Neuronal stem cell (in vitro differentiated cells): ENCODE measurements around the gene SARS1.

Experiments used
- DNase-seq: peaks from one replicate; pipeline ENCODE4 v3.0.0-alpha.2; 2013; ENCODE audit warnings: low spot score
- H2AFZ ChIP-seq: one replicate; pipeline ENCODE4 v1.6.1; 2013; ENCODE audit warnings: mild to moderate bottlenecking, low read length, inconsistent platforms
- H2AK5ac ChIP-seq: 2 replicates; pipeline ENCODE4 v1.6.1; 2013; ENCODE audit warnings: low read depth, mild to moderate bottlenecking, inconsistent platforms, low read length, moderate library complexity, mixed read lengths
- H2BK120ac ChIP-seq: 2 replicates; pipeline ENCODE4 v1.6.1; 2013; ENCODE audit warnings: low read depth, mild to moderate bottlenecking, inconsistent platforms, low read length, moderate library complexity, mixed read lengths
- H2BK12ac ChIP-seq: one replicate; pipeline ENCODE4 v1.6.1; 2013; ENCODE audit warnings: low read length, inconsistent platforms
- H2BK15ac ChIP-seq: 2 replicates; pipeline ENCODE4 v1.6.1; 2013; ENCODE audit warnings: mild to moderate bottlenecking, low read length, inconsistent platforms, mixed read lengths
- H2BK5ac ChIP-seq: one replicate; pipeline ENCODE4 v1.6.1; 2013; ENCODE audit warnings: inconsistent platforms, mild to moderate bottlenecking, low read length, moderate library complexity
- H3K14ac ChIP-seq: one replicate; pipeline ENCODE4 v1.6.1; 2013; ENCODE audit warnings: low read length, inconsistent platforms
- H3K18ac ChIP-seq: 2 replicates; pipeline ENCODE4 v1.6.1; 2013; ENCODE audit warnings: low read length, inconsistent platforms
- H3K23ac ChIP-seq: 2 replicates; pipeline ENCODE4 v1.6.1; 2013; ENCODE audit warnings: low read depth, mild to moderate bottlenecking, mixed read lengths, low read length, inconsistent platforms; ENCODE audit not compliant: poor library complexity
- H3K27ac ChIP-seq: replicated peaks from 3 replicates; pipeline ENCODE4 v1.5.1; 2013; ENCODE audit warnings: low read length, inconsistent platforms
- H3K27me3 ChIP-seq, 3 experiments: 2 replicates each; pipeline ENCODE4 v1.6.1; 2013; ENCODE audit warnings: low read length in 3 of 3, mild to moderate bottlenecking in 2 of 3, inconsistent platforms in 1 of 3, low read depth in 1 of 3, mixed read lengths in 1 of 3, moderate library complexity in 1 of 3; ENCODE audit not compliant: control insufficient read depth in 3 of 3, insufficient read depth in 3 of 3
- H3K36me3 ChIP-seq, 2 donors: replicated peaks in 1 of 2; 2 replicates each; pipeline ENCODE4 v1.6.1; 2013; ENCODE audit warnings: low read length in 2 of 2; ENCODE audit not compliant: control insufficient read depth in 2 of 2, insufficient read depth in 2 of 2
- H3K4ac ChIP-seq: 2 replicates; pipeline ENCODE4 v1.6.1; 2013; ENCODE audit warnings: inconsistent platforms, mild to moderate bottlenecking, low read length, moderate library complexity
- H3K4me1 ChIP-seq, 2 donors: 1 replicate in 1 of 2; 2 replicates in 1 of 2; pipeline ENCODE4 v1.6.1; 2013; ENCODE audit warnings: low read length in 2 of 2, low read depth in 1 of 2; ENCODE audit not compliant: control insufficient read depth in 2 of 2, insufficient read depth in 1 of 2
- H3K4me2 ChIP-seq: one replicate; pipeline ENCODE4 v1.6.1; 2013; ENCODE audit warnings: mild to moderate bottlenecking, low read length, inconsistent platforms; ENCODE audit not compliant: insufficient read depth, poor library complexity, severe bottlenecking
- H3K4me3 ChIP-seq, 2 donors: 2 replicates each; pipeline ENCODE4 v1.5.1; 2013; ENCODE audit warnings: low read length in 2 of 2, mild to moderate bottlenecking in 2 of 2, inconsistent platforms in 1 of 2, moderate library complexity in 1 of 2
- H3K79me1 ChIP-seq: one replicate; pipeline ENCODE4 v1.6.1; 2013; ENCODE audit warnings: low read depth, mild to moderate bottlenecking, inconsistent platforms, low read length, moderate library complexity
- H3K9ac ChIP-seq: one replicate; pipeline ENCODE4 v1.6.1; 2013; ENCODE audit warnings: mild to moderate bottlenecking, low read depth, low read length, inconsistent platforms; ENCODE audit not compliant: poor library complexity
- H3K9me3 ChIP-seq, 2 donors: replicated peaks in 1 of 2; 2 replicates each; pipeline versions ENCODE3 to v1.6.1; 2013; ENCODE audit warnings: low read length in 2 of 2, mild to moderate bottlenecking in 2 of 2, inconsistent platforms in 1 of 2, low read depth in 1 of 2, mixed read lengths in 1 of 2, moderate library complexity in 1 of 2; ENCODE audit not compliant: control insufficient read depth in 2 of 2, insufficient read depth in 1 of 2
- H4K8ac ChIP-seq: one replicate; pipeline ENCODE4 v1.6.1; 2013; ENCODE audit warnings: low read depth, mild to moderate bottlenecking, inconsistent platforms, low read length, moderate library complexity
- H4K91ac ChIP-seq: one replicate; pipeline ENCODE4 v1.6.1; 2013; ENCODE audit warnings: low read length, low read depth, mild to moderate bottlenecking, inconsistent platforms; ENCODE audit not compliant: poor library complexity
- WGBS, 2 donors: extraction: QIAGEN DNeasy Blood & Tissue Kit; methylation state at CpG; one replicate each; pipeline ENCODE4 v1.1.7; 2013; ENCODE audit warnings: missing lambda C conversion rate in 2 of 2, mixed read lengths in 1 of 2; ENCODE audit not compliant: insufficient read length in 2 of 2, insufficient replicate concordance in 1 of 2; ENCODE audit errors: extremely low coverage in 2 of 2; 5-methylcytosine and 5-hydroxymethylcytosine counted together

Gene SARS1

DNA sequence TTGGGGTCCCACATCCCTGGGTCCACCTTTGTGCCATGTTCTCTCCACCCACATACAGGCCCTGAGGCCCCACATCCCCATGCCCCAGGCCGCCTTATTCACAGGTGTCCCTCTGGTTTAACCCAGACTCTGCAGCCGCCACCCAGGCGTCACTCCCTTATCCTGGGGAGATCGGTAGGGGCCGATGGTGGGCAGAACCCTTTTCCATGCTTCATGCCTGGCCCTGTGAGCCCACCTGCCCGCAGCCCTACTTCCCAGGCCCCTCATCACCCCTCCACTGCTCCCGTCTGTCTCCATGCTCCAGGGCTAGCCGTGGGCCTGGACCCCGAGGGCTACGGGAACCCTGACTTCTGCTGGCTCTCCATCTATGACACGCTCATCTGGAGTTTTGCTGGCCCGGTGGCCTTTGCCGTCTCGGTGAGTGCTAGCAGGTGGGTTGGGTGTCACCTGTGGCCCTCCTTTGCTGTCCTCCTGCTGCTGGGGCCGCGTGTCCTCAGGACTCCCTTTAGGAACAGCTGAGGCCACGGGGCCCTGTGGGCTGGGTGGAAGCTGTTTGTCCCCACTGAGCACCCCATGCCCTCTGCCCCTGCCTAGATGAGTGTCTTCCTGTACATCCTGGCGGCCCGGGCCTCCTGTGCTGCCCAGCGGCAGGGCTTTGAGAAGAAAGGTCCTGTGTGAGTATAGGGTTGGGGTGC lies 57.1 kb downstream of the SARS1 start:
- Histone ChIP-seq H3K23ac (no peak overlapping the region), H3K14ac (no peak overlapping the region), H3K79me1 (peaks cover 9% of the 10 kb centered on the region), H2BK5ac (peak overlapping the region; percentile 35), H2AFZ (no peak overlapping the region), H3K36me3 (peaks cover 67 to 96% of the 10 kb centered on the region in 2 donors), H3K18ac (no peak overlapping the region), H3K4ac (no peak overlapping the region), H2BK15ac (no peak overlapping the region), H3K9me3 (no peaks in the 10 kb centered on the region), H4K8ac (no peak overlapping the region), H3K4me1 (peaks cover 0 to 2% of the 10 kb centered on the region in 2 donors), H4K91ac (no peak overlapping the region), H3K4me3 (no peak overlapping the region), H2BK120ac (no peak overlapping the region), H2AK5ac (no peak overlapping the region), H3K27ac (no peak overlapping the region), H3K9ac (no peak overlapping the region), H3K4me2 (no peak overlapping the region), H3K27me3 (no peaks in the 10 kb centered on the region), H2BK12ac (no peak overlapping the region)
- DNase-seq: no peak
- no CpG with 5 or more reads among the region's 20 CpGs for WGBS, 2 donors

DNA sequence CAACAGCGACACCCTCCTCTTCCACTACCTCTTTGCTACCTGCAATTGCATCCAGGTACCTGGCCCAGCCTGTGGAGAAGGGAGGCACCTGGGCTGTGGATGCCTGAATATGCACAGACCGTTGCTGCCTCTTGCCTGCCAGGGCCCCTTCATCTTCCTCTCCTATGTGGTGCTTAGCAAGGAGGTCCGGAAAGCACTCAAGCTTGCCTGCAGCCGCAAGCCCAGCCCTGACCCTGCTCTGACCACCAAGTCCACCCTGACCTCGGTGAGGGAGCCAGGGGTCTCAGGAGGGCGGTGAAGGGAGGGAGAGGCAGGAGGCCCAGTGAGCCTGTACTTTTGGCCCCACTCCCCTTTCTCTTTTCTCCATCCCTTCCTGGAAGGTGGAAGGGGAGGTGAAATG lies 57.7 kb downstream of the SARS1 start:
- Histone ChIP-seq H3K79me1 (peaks cover 8% of the 10 kb centered on the region), H3K27me3 (no peaks in the 10 kb centered on the region), H2AFZ (no peak overlapping the region), H2BK15ac (no peak overlapping the region), H4K91ac (no peak overlapping the region), H2BK12ac (no peak overlapping the region), H3K9ac (no peak overlapping the region), H3K9me3 (no peaks in the 10 kb centered on the region), H3K36me3 (peaks cover 62 to 96% of the 10 kb centered on the region in 2 donors), H2BK120ac (no peak overlapping the region), H4K8ac (no peak overlapping the region), H3K4ac (no peak overlapping the region), H3K4me2 (no peak overlapping the region), H3K4me3 (no peak overlapping the region), H3K18ac (no peak overlapping the region), H3K23ac (no peak overlapping the region), H3K4me1 (peaks cover 0 to 2% of the 10 kb centered on the region in 2 donors), H3K27ac (no peak overlapping the region), H3K14ac (no peak overlapping the region), H2AK5ac (no peak overlapping the region), H2BK5ac (no peak overlapping the region)
- no CpG with 5 or more reads among the region's 6 CpGs for WGBS, 2 donors
- DNase-seq: no peak

DNA sequence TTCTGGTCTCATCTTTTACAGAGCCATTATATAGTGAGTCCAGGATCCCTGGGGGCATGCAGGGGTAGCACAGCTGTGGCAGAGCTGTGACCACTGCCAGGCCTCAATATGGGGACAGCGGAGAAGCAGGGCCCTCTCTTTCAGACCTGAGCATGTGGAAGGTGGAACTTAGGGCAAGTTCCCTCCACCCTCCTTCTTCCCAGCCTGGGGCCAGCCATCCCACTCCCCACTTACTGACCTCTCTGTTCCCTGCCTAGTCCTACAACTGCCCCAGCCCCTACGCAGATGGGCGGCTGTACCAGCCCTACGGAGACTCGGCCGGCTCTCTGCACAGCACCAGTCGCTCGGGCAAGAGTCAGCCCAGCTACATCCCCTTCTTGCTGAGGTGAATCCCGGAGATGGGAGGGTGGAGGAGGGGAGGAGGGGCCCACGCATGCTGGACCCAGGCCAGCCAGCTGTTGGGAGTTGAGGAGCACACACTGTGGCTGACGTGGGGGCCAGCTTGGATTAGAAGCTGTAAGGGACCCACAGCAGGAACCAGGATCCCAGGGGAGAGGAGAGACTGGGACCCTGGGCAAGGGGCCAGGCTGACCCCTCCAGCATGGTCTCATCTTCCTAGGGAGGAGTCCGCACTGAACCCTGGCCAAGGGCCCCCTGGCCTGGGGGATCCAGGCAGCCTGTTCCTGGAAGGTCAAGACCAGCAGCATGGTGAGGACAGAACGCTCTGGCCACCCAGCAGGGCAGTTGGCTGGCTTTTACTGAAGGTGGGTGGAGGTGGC lies 58.5 kb downstream of the SARS1 start:
- H4K91ac ChIP-seq: no peak overlapping the region
- H2BK15ac ChIP-seq: no peak overlapping the region

DNA sequence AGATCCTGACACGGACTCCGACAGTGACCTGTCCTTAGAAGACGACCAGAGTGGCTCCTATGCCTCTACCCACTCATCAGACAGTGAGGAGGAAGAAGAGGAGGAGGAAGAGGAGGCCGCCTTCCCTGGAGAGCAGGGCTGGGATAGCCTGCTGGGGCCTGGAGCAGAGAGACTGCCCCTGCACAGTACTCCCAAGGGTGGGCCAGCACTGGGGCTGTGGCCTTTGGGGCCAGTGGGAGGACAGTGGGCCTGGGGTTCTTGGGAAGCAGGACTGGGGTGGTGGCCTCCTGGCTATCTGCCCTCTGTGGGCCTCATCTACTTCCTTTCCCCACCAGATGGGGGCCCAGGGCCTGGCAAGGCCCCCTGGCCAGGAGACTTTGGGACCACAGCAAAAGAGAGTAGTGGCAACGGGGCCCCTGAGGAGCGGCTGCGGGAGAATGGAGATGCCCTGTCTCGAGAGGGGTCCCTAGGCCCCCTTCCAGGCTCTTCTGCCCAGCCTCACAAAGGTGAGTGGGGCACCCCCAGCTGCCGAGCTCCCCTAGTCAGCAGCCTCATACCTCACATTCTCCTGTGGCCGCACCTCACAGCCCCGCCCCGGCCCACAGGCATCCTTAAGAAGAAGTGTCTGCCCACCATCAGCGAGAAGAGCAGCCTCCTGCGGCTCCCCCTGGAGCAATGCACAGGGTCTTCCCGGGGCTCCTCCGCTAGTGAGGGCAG lies 59.3 kb downstream of the SARS1 start:
- no peak overlapping the region for H4K91ac ChIP-seq
- no peaks in the 10 kb centered on the region for H3K27me3 ChIP-seq
- no peak overlapping the region for H3K18ac ChIP-seq
- peak overlapping the region; percentile 15 for H3K9ac ChIP-seq
- no peak overlapping the region for H2BK120ac ChIP-seq
- H3K4me1 ChIP-seq: peaks cover 1 to 5% of the 10 kb centered on the region in 2 donors
- H3K4me3 ChIP-seq: no peak overlapping the region
- no peak overlapping the region for H2AK5ac ChIP-seq
- no peak overlapping the region for H3K23ac ChIP-seq
- H3K4ac ChIP-seq: no peak overlapping the region
- H3K4me2 ChIP-seq: no peak overlapping the region
- no CpG with 5 or more reads among the region's 16 CpGs for WGBS, 2 donors
- no peak overlapping the region for H2BK5ac ChIP-seq
- no peak for DNase-seq
- H2BK12ac ChIP-seq: no peak overlapping the region
- H3K14ac ChIP-seq: no peak overlapping the region
- no peak overlapping the region for H2BK15ac ChIP-seq
- H3K79me1 ChIP-seq: peaks cover 8% of the 10 kb centered on the region
- H3K27ac ChIP-seq: no peak overlapping the region
- H3K9me3 ChIP-seq: no peaks in the 10 kb centered on the region
- no peak overlapping the region for H2AFZ ChIP-seq
- no peak overlapping the region for H4K8ac ChIP-seq
- H3K36me3 ChIP-seq: peaks cover 54 to 87% of the 10 kb centered on the region in 2 donors

More for the DNA sequence above, 58.5 kb downstream of the SARS1 start:
- Histone ChIP-seq H3K79me1 (peaks cover 8% of the 10 kb centered on the region), H2AFZ (no peak overlapping the region), H3K4me2 (no peak overlapping the region), H3K4me1 (peaks cover under 1 to 3% of the 10 kb centered on the region in 2 donors), H3K23ac (peak overlapping the region; percentile 33), H3K18ac (no peak overlapping the region), H3K14ac (no peak overlapping the region), H2BK5ac (no peak overlapping the region), H2AK5ac (no peak overlapping the region), H3K4me3 (no peak overlapping the region), H3K27me3 (no peaks in the 10 kb centered on the region), H3K9ac (no peak overlapping the region), H2BK12ac (no peak overlapping the region), H3K4ac (no peak overlapping the region), H4K8ac (no peak overlapping the region), H3K36me3 (peaks cover 58 to 89% of the 10 kb centered on the region in 2 donors), H3K9me3 (no peaks in the 10 kb centered on the region), H2BK120ac (no peak overlapping the region), H3K27ac (no peak overlapping the region)
- WGBS, 2 donors: no CpG with 5 or more reads among the region's 13 CpGs
- no peak for DNase-seq
